HCT116 (cell line): ENCODE results near the gene XYLT2. TPM values are rescaled to one million over a fixed set of nuclear protein-coding genes. Genes with fewer than 3 reads are reported as not detected.

Source experiments
- ATAC-seq: fragments of 200-7000 bp; cut with Tn5 transposase; 2 replicates; pipeline ENCODE4 v1.9.1; 2020; ENCODE audit warnings: mild to moderate bottlenecking, moderate library complexity
- BruUV-seq: library from RNA; stranded (reverse); fragments of 400-500 nt; replicated peaks from 2 replicates; lab custom pipeline; 2021; lab: Mats Ljungman, UMichigan
- CTCF ChIA-PET: fragments of 300-600 bp; sonication (Branson Sonifier 250); formaldehyde crosslinking; loops from one replicate; lab custom pipeline; 2021; ENCODE audit warnings: antibody characterized with exemption; lab: Charles Lee
- POLR2A ChIA-PET: fragments of 300-600, 350-600 bp; sonication (Branson Sonifier 250); formaldehyde crosslinking; loops from one replicate; lab custom pipeline; 2021; ENCODE audit warnings: antibody characterized with exemption; lab: Charles Lee
- RAD21 ChIA-PET, 2 experiments: fragments of 300-600 bp; sonication (Branson Sonifier 250); formaldehyde crosslinking; loops; one replicate each; lab custom pipeline; 2023; ENCODE audit warnings: low total read pairs in 2 of 2; ENCODE audit not compliant: uncharacterized antibody in 2 of 2, unreplicated experiment in 2 of 2, low non-redundant PET in 1 of 2; lab: Charles Lee
- DNase-seq: peaks from one replicate; pipeline ENCODE4 v3.0.0-alpha.2; 2010; ENCODE audit warnings: low read depth, low spot score
- H2AFZ ChIP-seq: fragments of 200-600 bp; shearing (Covaris generic), sonication (generic); 2 replicates; pipeline ENCODE4 v1.6.1; 2017; ENCODE audit warnings: low read depth, mixed run types, mixed read lengths, antibody characterized with exemption, low read length; ENCODE audit not compliant: poor library complexity, severe bottlenecking
- H3K27ac ChIP-seq: 2 replicates; pipeline ENCODE4 v1.5.1; 2012; ENCODE audit warnings: low read depth, low read length
- H3K27me3 ChIP-seq: fragments of 200-600 bp; sonication (generic); 2 replicates; pipeline ENCODE4 v1.6.1; 2016; ENCODE audit warnings: mixed run types, low read length, mixed read lengths; ENCODE audit not compliant: insufficient read depth
- H3K36me3 ChIP-seq, 2 experiments: fragments of 200-500 bp in 1 of 2; fragments of 200-600 bp in 1 of 2; sonication (Bioruptor generic) in 1 of 2; sonication (generic) in 1 of 2; 2 replicates each; pipeline versions ENCODE4 v1.5.1 to v1.6.1; 2014 to 2016; ENCODE audit warnings: low read length in 2 of 2, inconsistent platforms in 1 of 2, mixed read lengths in 1 of 2, mixed run types in 1 of 2; ENCODE audit not compliant: insufficient read depth in 2 of 2, control insufficient read depth in 1 of 2
- H3K4me1 ChIP-seq, 2 experiments: fragments of 200-600 bp in 1 of 2; sonication (generic) in 1 of 2; 2 replicates each; pipeline versions ENCODE4 v1.5.1 to v1.6.1; 2012 to 2017; ENCODE audit warnings: low read length in 2 of 2, inconsistent platforms in 1 of 2, mild to moderate bottlenecking in 1 of 2, mixed read lengths in 1 of 2, mixed run types in 1 of 2, moderate library complexity in 1 of 2; ENCODE audit not compliant: insufficient read depth in 2 of 2, control insufficient read depth in 1 of 2
- H3K4me2 ChIP-seq: fragments of 200-600 bp; sonication (generic); 2 replicates; pipeline ENCODE4 v1.6.1; 2017; ENCODE audit warnings: mixed run types, low read length, mixed read lengths
- H3K4me3 ChIP-seq, 2 experiments: fragments of 200-600 bp in 1 of 2; sonication (generic) in 1 of 2; replicated peaks in 1 of 2; 2 replicates each; pipeline ENCODE4 v1.5.1; 2011 to 2016; ENCODE audit warnings: low read length in 2 of 2, control low read depth in 1 of 2, low read depth in 1 of 2, mild to moderate bottlenecking in 1 of 2, mixed read lengths in 1 of 2, mixed run types in 1 of 2
- H3K79me2 ChIP-seq: fragments of 200-600 bp; sonication (generic); 2 replicates; pipeline ENCODE4 v1.6.1; 2017; ENCODE audit warnings: mild to moderate bottlenecking, mixed run types, low read length, moderate library complexity, mixed read lengths; ENCODE audit not compliant: insufficient read depth
- H3K9ac ChIP-seq: fragments of 200-600 bp; sonication (generic); 2 replicates; pipeline ENCODE4 v1.6.1; 2016; ENCODE audit warnings: low read length, mixed read lengths
- H3K9me2 ChIP-seq: fragments of 200-600 bp; sonication (generic), shearing (Covaris generic); 2 replicates; pipeline ENCODE4 v1.6.1; 2017; ENCODE audit warnings: mixed run types, mild to moderate bottlenecking, moderate library complexity; ENCODE audit not compliant: insufficient read depth
- H3K9me3 ChIP-seq, 2 experiments: fragments of 200-500 bp in 1 of 2; fragments of 200-600 bp in 1 of 2; sonication (Bioruptor generic) in 1 of 2; sonication (generic) in 1 of 2; 2 replicates each; pipeline ENCODE4 v1.6.1; 2014 to 2017; ENCODE audit warnings: low read length in 2 of 2, mixed read lengths in 2 of 2, inconsistent platforms in 1 of 2, low read depth in 1 of 2, mild to moderate bottlenecking in 1 of 2, mixed run types in 1 of 2, moderate library complexity in 1 of 2; ENCODE audit not compliant: control insufficient read depth in 1 of 2, insufficient read depth in 1 of 2
- H4K20me1 ChIP-seq: fragments of 200-600 bp; sonication (generic), shearing (Covaris generic); 2 replicates; pipeline ENCODE4 v1.6.1; 2017; ENCODE audit warnings: mixed run types, mild to moderate bottlenecking, moderate library complexity; ENCODE audit not compliant: insufficient read depth
- CTCF ChIP-seq, 3 experiments: fragments of 200-600 bp in 1 of 3; sonication (generic) in 1 of 3; IDR thresholded peaks in 2 of 3; conservative IDR thresholded peaks in 1 of 3; 2 replicates each; pipeline ENCODE4 v1.5.1; 2012 to 2017; ENCODE audit warnings: low read depth in 2 of 3, low read length in 2 of 3, antibody characterized with exemption in 1 of 3, borderline replicate concordance in 1 of 3, control low read depth in 1 of 3, mild to moderate bottlenecking in 1 of 3, mixed read lengths in 1 of 3, mixed run types in 1 of 3, moderate library complexity in 1 of 3; ENCODE audit not compliant: insufficient read depth in 1 of 3
- EGR1 ChIP-seq: IDR thresholded peaks from 2 replicates; pipeline ENCODE4 v1.6.1; 2012; ENCODE audit warnings: low read depth
- ELF1 ChIP-seq: IDR thresholded peaks from 2 replicates; pipeline ENCODE4 v1.6.1; 2012; ENCODE audit warnings: low read depth, borderline replicate concordance
- EZH2 ChIP-seq: fragments of 200-600 bp; sonication (generic); IDR thresholded peaks from 2 replicates; pipeline ENCODE4 v1.6.1; 2017; ENCODE audit warnings: antibody characterized with exemption, mixed run types
- EZH2phosphoT487 ChIP-seq: fragments of 200-600 bp; IDR thresholded peaks from 2 replicates; pipeline ENCODE4 v1.6.1; 2018; ENCODE audit warnings: antibody characterized with exemption, borderline replicate concordance
- MAX ChIP-seq: IDR thresholded peaks from 2 replicates; pipeline ENCODE4 v1.6.1; 2012
- POLR2AphosphoS5 ChIP-seq: IDR thresholded peaks from 2 replicates; pipeline ENCODE4 v1.6.1; 2011; ENCODE audit warnings: mild to moderate bottlenecking, low read depth, low read length, moderate library complexity
- SP1 ChIP-seq: IDR thresholded peaks from 2 replicates; pipeline ENCODE4 v1.6.1; 2012; ENCODE audit warnings: low read depth
- TCF7L2 ChIP-seq: IDR thresholded peaks from 2 replicates; pipeline ENCODE4 v1.7.0; 2011; ENCODE audit warnings: borderline replicate concordance, inconsistent platforms; ENCODE audit not compliant: insufficient read depth, insufficient read length; ENCODE audit errors: extremely low read depth
- YY1 ChIP-seq: IDR thresholded peaks from 2 replicates; pipeline ENCODE4 v1.6.1; 2011; ENCODE audit warnings: low read length, low read depth, moderate library complexity, mild to moderate bottlenecking; ENCODE audit not compliant: insufficient replicate concordance; ENCODE audit errors: extremely low read depth
- ZFX ChIP-seq: fragments of 450-650 bp; IDR thresholded peaks from 2 replicates; pipeline ENCODE4 v1.6.1; 2017
- ZNF274 ChIP-seq: fragments of 200-500 bp; sonication (Bioruptor generic); IDR thresholded peaks from 2 replicates; pipeline ENCODE4 v1.6.1; 2014; ENCODE audit warnings: mild to moderate bottlenecking, low read depth, low read length, inconsistent platforms
- intact Hi-C: fragments of 100-400 bp; cut with micrococcal nuclease; formaldehyde crosslinking; loops from 2 replicates; pipeline ENCODE4 v1.10.0; 2022
- total RNA-seq: library from RNA; stranded (reverse); gene quantifications from one replicate; pipeline ENCODE4 v1.2.1, GENCODE V29; 2021; ENCODE audit not compliant: unreplicated experiment

The XYLT2 gene
- total RNA-seq, 1 experiment from 2014 or later = 37.5 TPM

- H3K4me2 ChIP-seq = no peak overlapping the region
- H3K9me3 ChIP-seq = no peaks in the 10 kb centered on the region
- RAD21 ChIA-PET = no interaction called here
- POLR2A ChIA-PET = no interaction called here
- peaks cover 0 to 5% of the 10 kb centered on the region in 2 experiments; a peak in 1 of 4 replicates for H3K4me1 ChIP-seq
- no peak overlapping the region for H3K4me3 ChIP-seq
- no peaks in the 10 kb centered on the region; the same call in 1 of the 2 replicates for H3K27me3 ChIP-seq
- DNase-seq = no peak
- no peak overlapping the region for H3K27ac ChIP-seq
- no peak overlapping the region for H3K9ac ChIP-seq
- BruUV-seq = no TSS peak
- CTCF ChIA-PET = no interaction called here
- H2AFZ ChIP-seq = no peak overlapping the region
- intact Hi-C loops = no loop called here
- H3K79me2 ChIP-seq = no peaks in the 10 kb centered on the region
- H4K20me1 ChIP-seq = no peaks in the 10 kb centered on the region
- TF ChIP-seq ELF1 = no peak
- TF ChIP-seq CTCF (IDR thresholded peaks at IDR 0.05 in 2 of 3, conservative IDR thresholded peaks at IDR 0.05 in 1 of 3; ENCODE audit: borderline replicate concordance in 1 of 3, insufficient read depth in 1 of 3, low read depth in 2 of 3, low read length in 2 of 3) = no peak
- TF ChIP-seq EZH2 = no peak
- no peak for TF ChIP-seq MAX
- TF ChIP-seq POLR2AphosphoS5 = no peak
- TF ChIP-seq EGR1 = no peak
- no peak for TF ChIP-seq EZH2phosphoT487
- TF ChIP-seq TCF7L2 = no peak
- no peak for TF ChIP-seq ZNF274
- no peak for TF ChIP-seq SP1
- no peak for TF ChIP-seq ZFX
- no peak for TF ChIP-seq YY1
- TF ChIP-seq, all 23 proteins: peak for 0
- Histone ChIP-seq H3K9me2 (no peaks in the 10 kb centered on the region), H3K36me3 (no peaks in the 10 kb centered on the region)
- ATAC-seq = no peak
Measured at GRCh38 chr17:50318501-50319285, 27.2 kb upstream of the XYLT2 start.
